Measurements from ENCODE around the gene CAPRIN2. TPM values are rescaled to one million over a fixed set of nuclear protein-coding genes. Genes with fewer than 3 reads are reported as not detected.

The CAPRIN2 gene
- total and polyA plus RNA-seq, 7 donors: 4.9 to 17.7 (median 11.1) TPM

DNA sequence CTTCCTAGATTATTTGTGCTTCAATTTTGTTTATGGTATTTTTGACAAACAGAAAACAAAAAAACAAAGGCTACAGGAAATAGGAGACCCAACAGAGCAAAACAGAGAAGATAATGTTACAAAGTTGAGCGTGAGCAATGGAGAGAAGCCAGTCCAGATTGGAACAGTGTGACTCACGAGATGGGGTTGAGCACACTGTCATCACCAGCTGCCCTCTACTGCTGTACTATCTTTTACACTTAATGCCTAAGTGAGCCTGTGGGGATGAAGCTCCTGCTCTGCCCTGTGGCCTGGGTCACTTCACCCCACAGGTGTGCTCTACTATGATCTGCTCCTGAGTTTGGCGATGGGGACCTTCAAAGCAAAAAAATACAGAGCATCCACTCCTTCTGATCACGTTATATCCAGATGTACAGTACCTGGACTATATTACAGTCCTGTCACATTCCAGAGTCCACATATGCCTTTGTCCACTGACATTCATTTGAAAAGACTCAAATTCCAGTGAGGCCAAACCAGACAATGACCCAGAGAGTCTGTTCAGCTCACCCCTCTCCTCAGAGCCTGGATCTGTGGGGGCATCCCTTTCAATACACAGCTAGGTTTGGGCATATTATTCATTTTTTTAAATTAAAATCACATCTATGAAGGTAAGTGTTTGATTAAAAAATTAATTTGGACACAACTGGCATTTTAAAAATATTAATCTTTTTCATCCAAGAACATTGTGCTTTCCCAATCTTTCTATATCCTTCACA lies 63.5 kb downstream of the CAPRIN2 start:
- H3K9me3 ChIP-seq: no peaks in the 10 kb centered on the region
- intact Hi-C loops (cut with DNase I): no loop called here
- DNase-seq: peak; percentile 18 to 61
- 32 to 38% (median 34%) methylated on average over 4 of the region's 4 CpGs for WGBS, 3 donors
- H3K4me1 ChIP-seq: peaks cover 45% of the 10 kb centered on the region
- TF ChIP-seq, protein P1, sequence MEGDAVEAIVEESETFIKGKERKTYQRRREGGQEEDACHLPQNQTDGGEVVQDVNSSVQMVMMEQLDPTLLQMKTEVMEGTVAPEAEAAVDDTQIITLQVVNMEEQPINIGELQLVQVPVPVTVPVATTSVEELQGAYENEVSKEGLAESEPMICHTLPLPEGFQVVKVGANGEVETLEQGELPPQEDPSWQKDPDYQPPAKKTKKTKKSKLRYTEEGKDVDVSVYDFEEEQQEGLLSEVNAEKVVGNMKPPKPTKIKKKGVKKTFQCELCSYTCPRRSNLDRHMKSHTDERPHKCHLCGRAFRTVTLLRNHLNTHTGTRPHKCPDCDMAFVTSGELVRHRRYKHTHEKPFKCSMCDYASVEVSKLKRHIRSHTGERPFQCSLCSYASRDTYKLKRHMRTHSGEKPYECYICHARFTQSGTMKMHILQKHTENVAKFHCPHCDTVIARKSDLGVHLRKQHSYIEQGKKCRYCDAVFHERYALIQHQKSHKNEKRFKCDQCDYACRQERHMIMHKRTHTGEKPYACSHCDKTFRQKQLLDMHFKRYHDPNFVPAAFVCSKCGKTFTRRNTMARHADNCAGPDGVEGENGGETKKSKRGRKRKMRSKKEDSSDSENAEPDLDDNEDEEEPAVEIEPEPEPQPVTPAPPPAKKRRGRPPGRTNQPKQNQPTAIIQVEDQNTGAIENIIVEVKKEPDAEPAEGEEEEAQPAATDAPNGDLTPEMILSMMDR (IDR thresholded peaks at IDR 0.05): no peak
- peak overlapping the region; percentile 0 for H3K4me3 ChIP-seq
- ATAC-seq: peak; percentile 84 to 91 (median 88)
- H3K27me3 ChIP-seq (ENCODE audit: insufficient read depth in 3 of 3, low read length in 2 of 3): no peaks in the 10 kb centered on the region
- H3K36me3 ChIP-seq (ENCODE audit: insufficient read depth in 1 of 2, low read depth in 1 of 2): peaks cover 0 to 7% of the 10 kb centered on the region in 2 donors
- H3K27ac ChIP-seq: peak overlapping the region; percentile 82

DNA sequence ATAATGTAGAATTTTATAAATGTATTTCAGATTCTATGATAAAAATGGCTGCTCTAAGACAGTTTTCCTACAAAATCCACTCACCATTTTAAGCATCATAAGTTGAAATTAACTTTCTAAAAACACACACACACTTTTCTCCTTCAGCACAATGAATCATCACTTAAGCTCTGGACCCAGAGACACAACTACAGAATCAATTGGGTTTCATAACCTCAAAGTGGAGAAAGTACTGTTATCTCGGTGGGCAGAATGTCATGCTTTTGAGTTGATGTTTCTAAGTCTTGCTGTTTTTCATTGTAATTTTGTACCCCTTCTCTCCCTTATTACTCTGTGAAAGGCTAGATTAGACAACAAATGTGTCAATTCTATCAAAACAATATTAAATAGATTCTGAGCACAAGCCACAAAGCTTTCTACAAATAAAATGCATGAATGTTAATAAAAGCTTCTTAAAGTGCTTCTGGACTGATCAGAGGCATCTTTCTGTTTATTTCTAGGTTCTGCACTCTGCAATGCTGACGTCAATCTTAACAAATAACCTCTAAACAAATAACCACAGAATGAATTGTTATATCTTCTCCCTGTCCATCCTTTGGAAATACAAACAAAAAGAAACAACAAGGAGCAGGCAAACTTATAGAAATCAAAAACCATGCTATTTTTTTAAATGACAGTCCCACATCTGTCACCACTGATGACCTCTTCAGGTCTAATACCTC lies 67.3 kb downstream of the CAPRIN2 start:
- intact Hi-C loops (cut with DNase I): no loop called here
- no peak overlapping the region for H3K4me3 ChIP-seq
- no peaks in the 10 kb centered on the region for H3K27me3 ChIP-seq (ENCODE audit: insufficient read depth in 3 of 3, low read length in 2 of 3)
- TF ChIP-seq, protein P1 (IDR thresholded peaks at IDR 0.05): no peak
- DNase-seq: no peak
- H3K4me1 ChIP-seq: peaks cover 23% of the 10 kb centered on the region
- no peaks in the 10 kb centered on the region for H3K9me3 ChIP-seq
- WGBS, 3 donors: 87 to 97% (median 94%) methylated on average over 2 of the region's 2 CpGs
- no peak overlapping the region for H3K27ac ChIP-seq
- ATAC-seq: no peak
- peaks cover 0 to 31% of the 10 kb centered on the region in 2 donors for H3K36me3 ChIP-seq (ENCODE audit: insufficient read depth in 1 of 2, low read depth in 1 of 2)

DNA sequence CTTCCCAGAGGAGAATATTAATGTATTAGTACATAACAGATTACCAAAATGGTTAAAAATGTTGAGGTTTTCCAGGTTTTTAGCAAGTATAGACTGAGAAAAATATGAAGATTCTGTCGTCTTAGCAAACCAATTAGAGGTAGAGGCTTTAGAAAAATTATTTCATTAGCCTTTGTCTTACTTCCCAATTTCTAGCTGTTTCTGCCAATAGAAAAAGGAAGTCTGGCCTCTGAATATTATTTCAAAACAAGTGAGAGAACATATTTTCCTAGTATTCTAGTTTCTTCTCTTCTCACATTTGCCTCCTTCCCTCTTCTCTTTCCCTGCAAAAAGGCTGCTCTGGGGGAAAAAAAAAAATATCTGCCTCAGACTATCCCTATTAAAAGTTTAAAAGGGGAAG lies 75.5 kb downstream of the CAPRIN2 start:
- no peaks in the 10 kb centered on the region for H3K27me3 ChIP-seq (ENCODE audit: insufficient read depth in 3 of 3, low read length in 2 of 3)
- H3K4me3 ChIP-seq: no peak overlapping the region
- H3K4me1 ChIP-seq: no peaks in the 10 kb centered on the region
- TF ChIP-seq, protein P1 (IDR thresholded peaks at IDR 0.05): no peak
- H3K27ac ChIP-seq: no peak overlapping the region
- intact Hi-C loops (cut with DNase I): no loop called here
- ATAC-seq: no peak
- no peak for DNase-seq
- H3K9me3 ChIP-seq: no peaks in the 10 kb centered on the region
- 88 to 92% (median 91%) methylated on average over 1 of the region's 1 CpG for WGBS, 3 donors
- H3K36me3 ChIP-seq (ENCODE audit: insufficient read depth in 1 of 2, low read depth in 1 of 2): peaks cover 0 to 98% of the 10 kb centered on the region in 2 donors

DNA sequence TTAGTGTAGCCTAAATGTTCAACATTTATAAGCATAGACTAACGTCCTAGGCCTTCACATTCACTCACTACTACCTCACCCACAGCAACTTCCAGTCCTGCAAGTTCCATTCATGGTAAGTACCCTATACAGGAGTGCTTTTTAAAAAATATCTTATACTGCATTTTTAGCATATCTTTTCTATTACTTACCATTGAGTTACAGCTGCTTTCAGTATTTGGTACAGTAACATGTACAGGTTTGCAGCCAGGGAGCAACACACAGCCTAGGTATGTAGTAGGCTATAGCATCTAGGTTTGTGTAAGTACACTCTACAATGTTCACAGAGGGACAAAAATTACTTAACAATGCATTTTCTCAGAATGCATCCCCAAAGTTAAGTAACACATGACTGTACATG lies 76.5 kb downstream of the CAPRIN2 start:
- DNase-seq: no peak
- peaks cover 0 to 98% of the 10 kb centered on the region in 2 donors for H3K36me3 ChIP-seq (ENCODE audit: insufficient read depth in 1 of 2, low read depth in 1 of 2)
- H3K27ac ChIP-seq: no peak overlapping the region
- WGBS, 3 donors: 87 to 96% (median 89%) methylated on average over 1 of the region's 1 CpG
- no peaks in the 10 kb centered on the region for H3K9me3 ChIP-seq
- TF ChIP-seq, protein P1 (IDR thresholded peaks at IDR 0.05): no peak
- intact Hi-C loops (cut with DNase I): no loop called here
- no peaks in the 10 kb centered on the region for H3K27me3 ChIP-seq (ENCODE audit: insufficient read depth in 3 of 3, low read length in 2 of 3)
- no peak overlapping the region for H3K4me3 ChIP-seq
- no peak for ATAC-seq
- no peaks in the 10 kb centered on the region for H3K4me1 ChIP-seq
